ENCODE results near the gene FAM135A. TPM values are rescaled to one million over a fixed set of nuclear protein-coding genes. Genes with fewer than 3 reads are reported as not detected.

FAM135A gene
- total RNA-seq (2013; cell fraction: nucleolus; rRNA removed), result 200 and 205 TPM in 2 replicates
- total RNA-seq (2014; rRNA removed) (15.9 and 24.4 TPM in 2 replicates), total RNA-seq (2014; rRNA removed; fragmentation: Illumina TruSeq; extraction: Trizol) (17.9 and 18.5 TPM in 2 replicates), total RNA-seq (2021) (12.0 and 14.2 TPM in 2 replicates), polyA plus RNA-seq (2011; rRNA removed) (24.5 and 37.0 TPM in 2 replicates), polyA plus RNA-seq (2014; fragmentation: Illumina TruSeq; extraction: Trizol) (11.8 and 12.0 TPM in 2 replicates), polyA plus RNA-seq (2014; fragmentation: Nextera tagmentation; extraction: Ambion mirVana) (1 to 10 TPM; 3.9 to 4.4 TPM), polyA plus RNA-seq (2014; rRNA removed) (7.2 and 9.0 TPM in 2 replicates), polyA plus RNA-seq (2016; fragmentation: Nextera tagmentation; extraction: Ambion mirVana) (10 to 100 TPM; 13.1 to 14.8 TPM), polyA minus RNA-seq (2011; rRNA and poly(A)+ RNA removed) (41.1 and 52.8 TPM in 2 replicates), Bru-seq, nascent RNA (percentile 80 among the genes with signal in this experiment), BruChase-seq, experiment 1, labeled RNA remaining after a 6-hour chase (percentile 75 among the genes with signal in this experiment), BruChase-seq, experiment 2, labeled RNA remaining after a 2-hour chase (percentile 81 among the genes with signal in this experiment)
- polyA plus RNA-seq (2011; ENCODE audit: low read depth), result 1.5 TPM
- polyA plus RNA-seq (2011; cell fraction: cytosol; rRNA removed), result 7.9 and 8.2 TPM in 2 replicates
- 28.9 and 32.4 TPM in 2 replicates for polyA plus RNA-seq (2011; cell fraction: nucleus; rRNA removed)
- 3.3 and 5.5 TPM in 2 replicates for polyA plus RNA-seq (2012)
- 11.1 and 14.0 TPM in 2 replicates for polyA minus RNA-seq (2011; cell fraction: cytosol; rRNA and poly(A)+ RNA removed)
- polyA minus RNA-seq (2011; cell fraction: nucleus; rRNA and poly(A)+ RNA removed), result 65.2 and 115 TPM in 2 replicates
- long read RNA-seq, experiment 1, partial matches to known transcripts, result 2 of 2 reads
- long read RNA-seq, experiment 1, other reads (novel, unspliced or antisense), result 0 of 2 reads
- long read RNA-seq, experiment 2, partial matches to known transcripts, result 4 of 17 reads
- long read RNA-seq, experiment 2, other reads (novel, unspliced or antisense), result 13 of 17 reads

- Histone ChIP-seq H3K79me2 (ENCODE audit: control insufficient read depth, insufficient read depth, low read length) (peaks cover 42% of the 10 kb centered on the region), H3K27ac (ENCODE audit: control insufficient read depth, insufficient read depth) (peak within 1 kb of the TSS; percentile 74), H3K27me3 (replicated peaks in 1 of 2; ENCODE audit: control insufficient read depth in 2 of 2, insufficient read depth in 2 of 2, low read length in 1 of 2) (no peaks in the 10 kb centered on the region), H3K9ac (ENCODE audit: control insufficient read depth, insufficient read depth, low read length) (peak within 1 kb of the TSS; percentile 79), H3K36me3 (ENCODE audit: control insufficient read depth in 2 of 2, insufficient read depth in 2 of 2, low read length in 1 of 2) (no peaks in the 10 kb centered on the region; a peak in 1 of 4 replicates), H3K4me1 (ENCODE audit: control insufficient read depth, insufficient read depth, low read length) (no peaks in the 10 kb centered on the region), H4K20me1 (ENCODE audit: control insufficient read depth, insufficient read depth) (no peaks in the 10 kb centered on the region), H2AFZ (ENCODE audit: control insufficient read depth, low read depth, low read length) (peak within 1 kb of the TSS; percentile 75), H3K4me3 (peak within 1 kb of the TSS; percentile 87), H3K4me2 (ENCODE audit: control insufficient read depth, insufficient read depth) (peak within 1 kb of the TSS; percentile 49), H3K9me3 (replicated peaks; ENCODE audit: control insufficient read depth, insufficient read depth, low read length) (no peaks in the 10 kb centered on the region)
- intact Hi-C loops (cut with micrococcal nuclease; ENCODE audit: unreplicated experiment) (loop anchor here (5.0 kb wide), 1 partner anchor 254 kb away; the partner anchor contains the start of gene SMAP1), in situ Hi-C loops (cut with MboI) (no loop called here)
- peak; percentile 90 for ATAC-seq
- no TSS peak for BruUV-seq (replicated peaks)
- ChIA-PET CTCF (interaction anchor here (0.5 to 8.3 kb wide), 10 partner anchors 8 to 856 kb away, joined by 3 to 36 read pairs (median 4); no protein-coding TSS in a partner anchor), SMC1A (ENCODE audit: uncharacterized antibody, unreplicated experiment) (interaction anchor here (1.0 to 2.8 kb wide), 9 partner anchors 8 to 273 kb away, joined by 3 to 8 read pairs (median 5); no protein-coding TSS in a partner anchor), POLR2A (interaction anchor here (0.6 to 3.2 kb wide), 17 partner anchors 8 to 573 kb away, joined by 3 to 12 read pairs (median 5); partner anchors contain the start of gene SMAP1), RAD21 (ENCODE audit: unreplicated experiment) (interaction anchor here (0.6 to 2.1 kb wide), 13 partner anchors 34 to 546 kb away, joined by 3 to 7 read pairs (median 4); partner anchors contain the start of genes SDHAF4 and SMAP1)
- peak; percentile 94 for DNase-seq (ENCODE audit: low read depth, low spot score)
- FAIRE-seq, result peak; percentile 96
- WGBS (ENCODE audit: insufficient coverage, insufficient replicate concordance, low lambda C conversion rate, missing lambda C conversion rate), result 2% methylated on average over 78 of the region's 89 CpGs
- TF ChIP-seq RAD51 (IDR thresholded peaks at IDR 0.05) (no peak), E2F4 (IDR thresholded peaks at IDR 0.05; ENCODE audit: low read depth, low read length) (peak; percentile 44; the same call in 1 of the 2 replicates), KDM1A (IDR thresholded peaks at IDR 0.05; ENCODE audit: borderline replicate concordance) (no peak), IRF4 (IDR thresholded peaks at IDR 0.05; ENCODE audit: low read depth, low read length) (0 out of 2 replicates have a peak, but pooled peaks have one; percentile 41), BCL3 (IDR thresholded peaks at IDR 0.05; ENCODE audit: borderline replicate concordance, insufficient read depth, low read depth, low read length, poor library complexity, severe bottlenecking) (peak; percentile 11), ESRRA (IDR thresholded peaks at IDR 0.05; ENCODE audit: low read length) (no peak), CEBPB (IDR thresholded peaks at IDR 0.05; ENCODE audit: borderline replicate concordance in 1 of 2, low read depth in 2 of 2, low read length in 2 of 2) (no peak), PAX8 (IDR thresholded peaks at IDR 0.05) (no peak)
- TF ChIP-seq, protein P1, sequence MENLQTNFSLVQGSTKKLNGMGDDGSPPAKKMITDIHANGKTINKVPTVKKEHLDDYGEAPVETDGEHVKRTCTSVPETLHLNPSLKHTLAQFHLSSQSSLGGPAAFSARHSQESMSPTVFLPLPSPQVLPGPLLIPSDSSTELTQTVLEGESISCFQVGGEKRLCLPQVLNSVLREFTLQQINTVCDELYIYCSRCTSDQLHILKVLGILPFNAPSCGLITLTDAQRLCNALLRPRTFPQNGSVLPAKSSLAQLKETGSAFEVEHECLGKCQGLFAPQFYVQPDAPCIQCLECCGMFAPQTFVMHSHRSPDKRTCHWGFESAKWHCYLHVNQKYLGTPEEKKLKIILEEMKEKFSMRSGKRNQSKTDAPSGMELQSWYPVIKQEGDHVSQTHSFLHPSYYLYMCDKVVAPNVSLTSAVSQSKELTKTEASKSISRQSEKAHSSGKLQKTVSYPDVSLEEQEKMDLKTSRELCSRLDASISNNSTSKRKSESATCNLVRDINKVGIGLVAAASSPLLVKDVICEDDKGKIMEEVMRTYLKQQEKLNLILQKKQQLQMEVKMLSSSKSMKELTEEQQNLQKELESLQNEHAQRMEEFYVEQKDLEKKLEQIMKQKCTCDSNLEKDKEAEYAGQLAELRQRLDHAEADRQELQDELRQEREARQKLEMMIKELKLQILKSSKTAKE (IDR thresholded peaks at IDR 0.05; ENCODE audit: low read depth, poor library complexity, severe bottlenecking), result no peak
- TF ChIP-seq, protein P2, sequence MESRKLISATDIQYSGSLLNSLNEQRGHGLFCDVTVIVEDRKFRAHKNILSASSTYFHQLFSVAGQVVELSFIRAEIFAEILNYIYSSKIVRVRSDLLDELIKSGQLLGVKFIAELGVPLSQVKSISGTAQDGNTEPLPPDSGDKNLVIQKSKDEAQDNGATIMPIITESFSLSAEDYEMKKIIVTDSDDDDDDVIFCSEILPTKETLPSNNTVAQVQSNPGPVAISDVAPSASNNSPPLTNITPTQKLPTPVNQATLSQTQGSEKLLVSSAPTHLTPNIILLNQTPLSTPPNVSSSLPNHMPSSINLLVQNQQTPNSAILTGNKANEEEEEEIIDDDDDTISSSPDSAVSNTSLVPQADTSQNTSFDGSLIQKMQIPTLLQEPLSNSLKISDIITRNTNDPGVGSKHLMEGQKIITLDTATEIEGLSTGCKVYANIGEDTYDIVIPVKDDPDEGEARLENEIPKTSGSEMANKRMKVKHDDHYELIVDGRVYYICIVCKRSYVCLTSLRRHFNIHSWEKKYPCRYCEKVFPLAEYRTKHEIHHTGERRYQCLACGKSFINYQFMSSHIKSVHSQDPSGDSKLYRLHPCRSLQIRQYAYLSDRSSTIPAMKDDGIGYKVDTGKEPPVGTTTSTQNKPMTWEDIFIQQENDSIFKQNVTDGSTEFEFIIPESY (IDR thresholded peaks at IDR 0.05), result no peak
Measured at GRCh38 chr6:70413114-70413991, at the start of gene FAM135A. FAM135A (plus strand) TSS chr6:70413508; CDS start chr6:70428343, 14,835 bp downstream.

Data from GM12878 (cell line).